HL-60 (cell line): ENCODE measurements around the gene ABHD2.
A peak's percentile ranks its signal among the peaks of the same experiment; 100 is the strongest.

ENCODE experiments used
- DNase-seq, 2 experiments: peaks; one replicate each; pipeline ENCODE4 v3.0.0-alpha.2; 2010 to 2020; ENCODE audit warnings: low read depth in 1 of 2, low spot score in 1 of 2
- H3K27ac ChIP-seq: fragments of 250-450 bp; sonication (Bioruptor Pico); replicated peaks from 2 replicates; pipeline ENCODE4 v1.5.1; 2020; ENCODE audit warnings: mild to moderate bottlenecking, moderate library complexity
- H3K27me3 ChIP-seq: fragments of 250-450 bp; sonication (Bioruptor Pico); 2 replicates; pipeline ENCODE4 v1.5.1; 2021; ENCODE audit warnings: mild to moderate bottlenecking, moderate library complexity; ENCODE audit not compliant: insufficient read depth, poor library complexity, severe bottlenecking
- H3K4me3 ChIP-seq: replicated peaks from 2 replicates; pipeline ENCODE4 v1.5.1; 2011; ENCODE audit warnings: mild to moderate bottlenecking, control low read depth, low read length; ENCODE audit not compliant: insufficient read depth
- GABPA ChIP-seq: IDR thresholded peaks from 2 replicates; pipeline ENCODE4 v1.6.1; 2012; ENCODE audit warnings: low read depth
- POLR2AphosphoS5 ChIP-seq: IDR thresholded peaks from 2 replicates; pipeline ENCODE4 v1.6.1; 2012; ENCODE audit warnings: low read depth
- SPI1 ChIP-seq: IDR thresholded peaks from 2 replicates; pipeline ENCODE4 v1.6.1; 2012; ENCODE audit warnings: low read depth, mild to moderate bottlenecking, borderline replicate concordance
- TF ChIP-seq, protein P1 (sequence below): IDR thresholded peaks from one replicate; pipeline ENCODE4 v1.5.1; 2011; ENCODE audit warnings: low read length, control low read depth, inconsistent platforms; ENCODE audit not compliant: insufficient read depth
- TF ChIP-seq, protein P2 (sequence below): IDR thresholded peaks from 2 replicates; pipeline ENCODE4 v1.6.1; 2012; ENCODE audit warnings: low read depth; ENCODE audit not compliant: insufficient replicate concordance

The ABHD2 gene

DNA sequence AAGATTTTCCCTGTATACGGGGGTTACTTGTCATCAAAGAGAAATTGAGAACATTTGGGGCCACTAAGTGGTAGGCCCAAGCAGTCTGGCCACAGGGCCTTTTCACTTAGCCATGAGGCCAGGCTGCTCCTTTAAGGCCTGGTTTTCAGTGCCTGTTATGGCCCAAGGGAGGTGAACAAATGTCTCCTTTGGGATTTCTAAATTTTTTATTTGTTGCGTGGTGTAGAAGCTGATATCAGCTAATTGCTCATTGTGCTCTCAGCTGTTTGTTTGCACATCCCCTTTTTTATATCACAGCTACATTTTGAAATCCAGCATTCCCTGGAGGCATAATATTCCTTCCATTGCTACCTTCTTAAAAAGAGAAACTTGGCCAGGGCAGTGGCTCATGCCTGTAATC is 84.7 kb downstream of the ABHD2 start:
- no peak for DNase-seq
- peak; percentile 38; the same call in 1 of the 2 replicates for TF ChIP-seq SPI1
- TF ChIP-seq GABPA: no peak
- Histone ChIP-seq H3K27ac (peak overlapping the region; percentile 78), H3K4me3 (no peak overlapping the region), H3K27me3 (no peaks in the 10 kb centered on the region)

DNA sequence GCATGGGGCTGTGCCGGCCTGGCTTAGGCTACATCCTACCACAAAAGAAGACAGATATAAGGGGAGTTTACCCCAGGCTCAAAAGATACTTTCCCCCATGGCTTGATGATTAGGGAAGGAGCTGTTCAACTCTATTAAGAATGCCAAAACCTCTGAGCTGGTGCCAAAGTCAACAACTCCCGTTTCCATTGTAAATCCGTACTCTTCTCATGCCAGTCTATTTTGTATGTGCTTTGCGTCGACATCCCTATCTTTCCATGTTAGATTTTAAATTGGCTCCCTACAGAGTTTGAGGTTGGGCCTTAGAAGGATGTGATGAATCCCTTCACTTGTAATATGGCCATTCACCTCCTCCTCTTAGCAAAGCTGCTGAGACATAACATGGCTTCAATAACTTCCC is 86.2 kb downstream of the ABHD2 start:
- Histone ChIP-seq H3K27me3 (no peaks in the 10 kb centered on the region), H3K27ac (no peak overlapping the region), H3K4me3 (no peak overlapping the region)
- DNase-seq: no peak
- TF ChIP-seq, protein P1, sequence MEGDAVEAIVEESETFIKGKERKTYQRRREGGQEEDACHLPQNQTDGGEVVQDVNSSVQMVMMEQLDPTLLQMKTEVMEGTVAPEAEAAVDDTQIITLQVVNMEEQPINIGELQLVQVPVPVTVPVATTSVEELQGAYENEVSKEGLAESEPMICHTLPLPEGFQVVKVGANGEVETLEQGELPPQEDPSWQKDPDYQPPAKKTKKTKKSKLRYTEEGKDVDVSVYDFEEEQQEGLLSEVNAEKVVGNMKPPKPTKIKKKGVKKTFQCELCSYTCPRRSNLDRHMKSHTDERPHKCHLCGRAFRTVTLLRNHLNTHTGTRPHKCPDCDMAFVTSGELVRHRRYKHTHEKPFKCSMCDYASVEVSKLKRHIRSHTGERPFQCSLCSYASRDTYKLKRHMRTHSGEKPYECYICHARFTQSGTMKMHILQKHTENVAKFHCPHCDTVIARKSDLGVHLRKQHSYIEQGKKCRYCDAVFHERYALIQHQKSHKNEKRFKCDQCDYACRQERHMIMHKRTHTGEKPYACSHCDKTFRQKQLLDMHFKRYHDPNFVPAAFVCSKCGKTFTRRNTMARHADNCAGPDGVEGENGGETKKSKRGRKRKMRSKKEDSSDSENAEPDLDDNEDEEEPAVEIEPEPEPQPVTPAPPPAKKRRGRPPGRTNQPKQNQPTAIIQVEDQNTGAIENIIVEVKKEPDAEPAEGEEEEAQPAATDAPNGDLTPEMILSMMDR: no peak
- TF ChIP-seq GABPA: no peak
- TF ChIP-seq, protein P2, sequence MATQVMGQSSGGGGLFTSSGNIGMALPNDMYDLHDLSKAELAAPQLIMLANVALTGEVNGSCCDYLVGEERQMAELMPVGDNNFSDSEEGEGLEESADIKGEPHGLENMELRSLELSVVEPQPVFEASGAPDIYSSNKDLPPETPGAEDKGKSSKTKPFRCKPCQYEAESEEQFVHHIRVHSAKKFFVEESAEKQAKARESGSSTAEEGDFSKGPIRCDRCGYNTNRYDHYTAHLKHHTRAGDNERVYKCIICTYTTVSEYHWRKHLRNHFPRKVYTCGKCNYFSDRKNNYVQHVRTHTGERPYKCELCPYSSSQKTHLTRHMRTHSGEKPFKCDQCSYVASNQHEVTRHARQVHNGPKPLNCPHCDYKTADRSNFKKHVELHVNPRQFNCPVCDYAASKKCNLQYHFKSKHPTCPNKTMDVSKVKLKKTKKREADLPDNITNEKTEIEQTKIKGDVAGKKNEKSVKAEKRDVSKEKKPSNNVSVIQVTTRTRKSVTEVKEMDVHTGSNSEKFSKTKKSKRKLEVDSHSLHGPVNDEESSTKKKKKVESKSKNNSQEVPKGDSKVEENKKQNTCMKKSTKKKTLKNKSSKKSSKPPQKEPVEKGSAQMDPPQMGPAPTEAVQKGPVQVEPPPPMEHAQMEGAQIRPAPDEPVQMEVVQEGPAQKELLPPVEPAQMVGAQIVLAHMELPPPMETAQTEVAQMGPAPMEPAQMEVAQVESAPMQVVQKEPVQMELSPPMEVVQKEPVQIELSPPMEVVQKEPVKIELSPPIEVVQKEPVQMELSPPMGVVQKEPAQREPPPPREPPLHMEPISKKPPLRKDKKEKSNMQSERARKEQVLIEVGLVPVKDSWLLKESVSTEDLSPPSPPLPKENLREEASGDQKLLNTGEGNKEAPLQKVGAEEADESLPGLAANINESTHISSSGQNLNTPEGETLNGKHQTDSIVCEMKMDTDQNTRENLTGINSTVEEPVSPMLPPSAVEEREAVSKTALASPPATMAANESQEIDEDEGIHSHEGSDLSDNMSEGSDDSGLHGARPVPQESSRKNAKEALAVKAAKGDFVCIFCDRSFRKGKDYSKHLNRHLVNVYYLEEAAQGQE: no peak
- TF ChIP-seq SPI1: no peak
- TF ChIP-seq POLR2AphosphoS5: no peak

DNA sequence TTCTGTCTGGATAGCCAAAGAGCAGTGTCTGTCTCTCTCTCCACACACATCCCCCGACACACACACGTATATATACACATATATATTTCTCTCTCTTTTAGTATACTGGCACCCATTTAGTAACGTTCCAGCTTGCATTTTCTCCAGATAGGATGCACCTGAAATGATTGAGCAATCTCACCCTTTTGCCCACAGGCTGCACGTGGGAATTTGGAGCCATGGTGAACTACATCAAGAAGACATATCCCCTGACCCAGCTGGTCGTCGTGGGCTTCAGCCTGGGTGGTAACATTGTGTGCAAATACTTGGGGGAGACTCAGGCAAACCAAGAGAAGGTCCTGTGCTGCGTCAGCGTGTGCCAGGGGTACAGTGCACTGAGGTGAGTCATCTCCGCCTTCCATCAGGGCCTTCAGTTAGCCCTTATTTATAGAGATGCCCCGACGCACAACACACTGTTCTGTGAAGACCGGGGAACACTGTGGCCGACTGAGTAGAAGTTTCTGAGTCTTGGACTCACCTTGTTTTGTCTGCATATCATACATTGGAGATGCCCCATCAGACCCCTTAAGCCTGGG is 87.4 kb downstream of the ABHD2 start:
- Histone ChIP-seq H3K27me3 (no peaks in the 10 kb centered on the region), H3K4me3 (no peak overlapping the region), H3K27ac (no peak overlapping the region)
- DNase-seq: no peak
- TF ChIP-seq GABPA (no peak), POLR2AphosphoS5 (no peak), SPI1 (no peak)
- TF ChIP-seq, protein P1: no peak
- TF ChIP-seq, protein P2: no peak

DNA sequence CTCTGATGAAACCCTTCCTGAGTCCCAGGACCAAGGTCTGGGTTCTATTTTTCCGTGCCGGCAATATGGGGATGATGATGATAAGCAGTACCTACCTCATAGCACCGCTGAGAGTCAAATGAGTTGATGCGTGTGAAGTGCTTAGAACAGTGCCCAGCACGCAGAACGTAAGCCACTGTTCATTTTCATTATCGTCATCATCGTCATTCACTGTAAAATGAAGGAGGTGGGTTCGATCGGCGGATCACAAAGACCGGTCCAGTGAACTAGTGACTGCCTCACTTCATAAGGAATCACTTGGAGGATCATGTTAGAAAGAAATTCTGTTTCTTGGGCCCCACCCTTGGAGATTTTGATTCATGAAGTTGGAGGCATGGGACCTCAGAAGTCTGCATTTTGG is 88.9 kb downstream of the ABHD2 start:
- H3K27me3 ChIP-seq: no peaks in the 10 kb centered on the region
- no peak overlapping the region for H3K4me3 ChIP-seq
- H3K27ac ChIP-seq: no peak overlapping the region
- TF ChIP-seq SPI1 (no peak), POLR2AphosphoS5 (no peak)
- DNase-seq: no peak

DNA sequence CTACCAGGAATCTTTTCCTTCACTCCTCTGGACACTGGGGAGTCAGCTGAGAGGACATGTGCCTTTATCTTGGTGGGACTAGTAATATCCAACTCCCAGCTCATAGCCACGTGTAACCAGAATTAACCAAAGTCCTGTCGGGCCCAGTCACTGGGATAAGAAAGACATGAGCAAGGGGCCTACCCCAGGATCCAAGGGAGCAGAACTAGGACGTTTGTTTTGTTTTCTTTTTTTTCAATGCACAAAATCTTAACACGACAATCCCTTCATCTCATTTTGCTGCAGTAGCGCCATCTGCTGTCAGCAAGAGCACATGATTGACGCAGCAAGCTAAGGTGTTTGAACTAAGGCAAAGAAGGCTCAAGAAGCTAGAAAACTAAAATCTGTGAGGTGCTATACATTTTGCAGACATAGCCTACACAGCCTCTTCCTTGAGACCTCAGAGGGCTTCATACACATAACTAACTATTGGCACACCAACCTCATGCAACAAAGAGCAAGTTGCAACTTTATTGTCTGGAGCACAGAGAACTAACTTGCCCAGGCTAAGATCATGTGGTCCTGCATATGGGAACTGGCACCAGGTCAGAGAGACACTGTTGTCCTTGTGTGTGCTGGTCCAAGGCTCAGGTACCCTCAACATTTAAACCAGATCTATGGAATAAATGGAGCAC is 89.5 kb downstream of the ABHD2 start:
- DNase-seq: peak; percentile 29 to 74
- no peaks in the 10 kb centered on the region for H3K27me3 ChIP-seq
- no peak overlapping the region for H3K27ac ChIP-seq
- no peak for TF ChIP-seq SPI1
- TF ChIP-seq, protein P1: peak; percentile 67
- no peak for TF ChIP-seq GABPA
- no peak overlapping the region for H3K4me3 ChIP-seq
